Caki2 (cell line): Measurements from ENCODE around the gene ZDHHC6. TPM values are rescaled to one million over a fixed set of nuclear protein-coding genes. Genes with fewer than 3 reads are reported as not detected.
"Not testable (repeated sequence)": the region's sequence is repeated elsewhere in the genome, so short reads cannot be mapped to it uniquely, and the experiment has no call there.

ENCODE experiments used
- DNase-seq: peaks from one replicate; pipeline ENCODE4 v3.0.0-alpha.2; 2015; ENCODE audit warnings: low read depth
- in situ Hi-C: cut with HindIII; loops from 2 replicates; pipeline ENCODE4 v1.10.0; 2016; ENCODE audit warnings: low sequenced_read_pairs, low pct_unique_long_range_greater_than_20kb, mixed read lengths
- total RNA-seq: library from RNA; depleted of rRNA; stranded (reverse); fragments of >200 nt; shearing (Covaris generic); gene quantifications from 2 replicates; pipeline ENCODE4 v1.2.3, GENCODE V29; 2014; ENCODE audit warnings: low replicate concordance

ZDHHC6 gene
- total RNA-seq, 1 experiment from 2014 or later = 13.9 TPM

- in situ Hi-C loops = no loop called here
- DNase-seq = no peak
These were observed 8.4 kb upstream of the ZDHHC6 start for GRCh38 chr10:112454910-112455779.

- in situ Hi-C loops = no loop called here
- no peak for DNase-seq
These were observed 2.2 kb upstream of the ZDHHC6 start for GRCh38 chr10:112448888-112449287.

GRCh38 chr10:112447620-112447928 is 860 bp upstream of the ZDHHC6 start:
- in situ Hi-C loops = no loop called here
- DNase-seq = no peak

- in situ Hi-C loops = no loop called here
- peak; percentile 6 for DNase-seq
These were observed 459 bp downstream of the ZDHHC6 start for GRCh38 chr10:112446055-112446854.

- in situ Hi-C loops = no loop called here
These were observed 4.7 kb downstream of the ZDHHC6 start for GRCh38 chr10:112442063-112442462.

GRCh38 chr10:112441520-112441919 is 5.2 kb downstream of the ZDHHC6 start:
- in situ Hi-C loops = no loop called here
- no peak for DNase-seq

More at GRCh38 chr10:112442063-112442462, 4.7 kb downstream of the ZDHHC6 start:
- no peak for DNase-seq

GRCh38 chr10:112438356-112438755 is 8.4 kb downstream of the ZDHHC6 start:
- no peak for DNase-seq
- in situ Hi-C loops = no loop called here

GRCh38 chr10:112434988-112435619 is 11.6 kb downstream of the ZDHHC6 start:
- no peak for DNase-seq
- in situ Hi-C loops = no loop called here

- in situ Hi-C loops = no loop called here
- no peak for DNase-seq
These were observed 13.6 kb downstream of the ZDHHC6 start for GRCh38 chr10:112433136-112433535.

- in situ Hi-C loops = no loop called here
- DNase-seq = no peak
These were observed 17.0 kb downstream of the ZDHHC6 start for GRCh38 chr10:112429654-112430230.

- no peak for DNase-seq
- in situ Hi-C loops = no loop called here
These were observed 17.6 kb downstream of the ZDHHC6 start for GRCh38 chr10:112429147-112429546.

GRCh38 chr10:112426111-112426510 is 20.6 kb downstream of the ZDHHC6 start:
- in situ Hi-C loops = no loop called here
- DNase-seq = no peak

GRCh38 chr10:112424651-112425050 is 22.1 kb downstream of the ZDHHC6 start:
- no peak for DNase-seq
- in situ Hi-C loops = no loop called here

- DNase-seq = no peak
- in situ Hi-C loops = no loop called here
These were observed 25.0 kb downstream of the ZDHHC6 start for GRCh38 chr10:112421731-112422130.

- in situ Hi-C loops = no loop called here
- no peak for DNase-seq
These were observed 34.0 kb downstream of the ZDHHC6 start for GRCh38 chr10:112412696-112413095.

GRCh38 chr10:112409755-112410154 is 37.0 kb downstream of the ZDHHC6 start:
- in situ Hi-C loops = no loop called here
- no peak for DNase-seq

GRCh38 chr10:112409299-112409698 is 37.4 kb downstream of the ZDHHC6 start:
- in situ Hi-C loops = no loop called here
- no peak for DNase-seq

GRCh38 chr10:112407696-112408095 is 39.0 kb downstream of the ZDHHC6 start:
- in situ Hi-C loops = no loop called here
- no peak for DNase-seq

GRCh38 chr10:112406806-112407205 is 39.9 kb downstream of the ZDHHC6 start:
- DNase-seq, in situ Hi-C loops: not testable (repeated sequence)
